ENCODE measurements around the gene ZFX. TPM values are rescaled to one million over a fixed set of nuclear protein-coding genes. Genes with fewer than 3 reads are reported as not detected.

Gene ZFX
- total RNA-seq, 2 experiments from 2014 or later: 44.6 to 46.0 TPM

DNA sequence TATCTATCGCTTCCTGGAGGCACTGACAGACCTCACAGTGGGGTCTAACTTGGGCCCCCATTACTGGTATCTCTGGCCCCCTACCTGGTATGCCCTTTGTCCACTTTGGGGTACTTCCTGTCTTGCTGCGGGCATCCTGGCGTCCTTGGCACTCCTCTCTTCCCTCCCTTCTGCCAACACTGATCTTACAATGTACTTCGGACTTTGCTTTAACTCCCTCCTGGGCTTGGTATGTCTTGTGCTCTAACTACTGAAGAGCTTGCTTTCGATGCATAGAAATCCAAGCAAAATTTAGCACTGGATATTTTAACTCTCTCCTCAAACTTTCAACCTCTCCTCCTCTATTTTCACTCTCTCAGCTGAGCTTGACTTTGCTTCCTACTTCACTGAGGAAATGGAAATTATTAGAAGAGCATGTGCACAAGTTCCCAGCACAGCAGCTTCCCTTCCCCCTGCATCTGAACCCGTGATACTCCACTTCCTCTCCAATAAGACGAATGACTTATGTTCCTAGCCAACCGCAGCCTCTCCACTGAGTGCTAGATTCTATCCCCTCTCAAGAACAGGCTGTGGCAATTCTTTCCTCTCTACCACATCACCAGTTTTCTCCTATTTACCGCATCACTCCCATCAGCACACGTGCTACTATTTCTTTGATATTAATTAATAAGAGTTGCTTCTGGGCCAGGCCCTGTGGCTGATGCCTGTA lies 111.5 kb downstream of the ZFX start:
- Mint-ChIP-seq H3K36me3 (ENCODE audit: low read depth) (no peaks in the 10 kb centered on the region), H3K9me3 (no peaks in the 10 kb centered on the region), H3K4me1 (peaks cover 29% of the 10 kb centered on the region), H3K27me3 (no peaks in the 10 kb centered on the region), H3K4me3 (no peak overlapping the region), H3K27ac (peak overlapping the region; percentile 79)
- peak; percentile 41 for DNase-seq
- ChIA-PET CTCF (interaction anchor here (1.7 to 2.5 kb wide), 2 partner anchors 10 to 17 kb away, joined by 7 read pairs; no protein-coding TSS in a partner anchor), POLR2A (interaction anchor here (0.5 kb wide), 1 partner anchor 181 kb away, joined by 3 read pairs; no protein-coding TSS in a partner anchor)

DNA sequence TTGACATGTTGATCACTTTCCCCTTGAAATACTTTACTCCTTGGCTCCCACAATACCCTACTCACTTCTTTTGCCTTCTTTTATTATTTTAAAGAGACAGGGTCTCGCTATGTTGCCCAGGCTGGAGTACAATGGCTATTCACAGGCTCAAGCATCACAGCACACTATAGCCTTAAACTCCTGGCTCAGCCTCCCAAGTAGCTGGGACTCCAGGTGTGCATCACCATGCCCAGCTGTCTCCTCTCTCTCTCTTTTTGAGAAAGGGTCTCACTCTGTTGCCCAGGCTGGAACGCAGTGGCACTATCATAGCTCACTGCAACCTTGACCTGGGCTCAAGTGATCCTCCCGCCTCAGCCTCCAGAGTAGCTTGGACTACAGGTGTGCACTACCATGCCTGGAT lies 112.8 kb downstream of the ZFX start:
- ChIA-PET POLR2A (no interaction called here), CTCF (interaction anchor here (1.7 kb wide), 1 partner anchor 11 kb away, joined by 7 read pairs; no protein-coding TSS in a partner anchor)
- Mint-ChIP-seq H3K4me1 (peaks cover 29% of the 10 kb centered on the region), H3K36me3 (ENCODE audit: low read depth) (no peaks in the 10 kb centered on the region), H3K27me3 (no peaks in the 10 kb centered on the region), H3K4me3 (no peak overlapping the region), H3K27ac (no peak overlapping the region), H3K9me3 (no peaks in the 10 kb centered on the region)
- no peak for DNase-seq

DNA sequence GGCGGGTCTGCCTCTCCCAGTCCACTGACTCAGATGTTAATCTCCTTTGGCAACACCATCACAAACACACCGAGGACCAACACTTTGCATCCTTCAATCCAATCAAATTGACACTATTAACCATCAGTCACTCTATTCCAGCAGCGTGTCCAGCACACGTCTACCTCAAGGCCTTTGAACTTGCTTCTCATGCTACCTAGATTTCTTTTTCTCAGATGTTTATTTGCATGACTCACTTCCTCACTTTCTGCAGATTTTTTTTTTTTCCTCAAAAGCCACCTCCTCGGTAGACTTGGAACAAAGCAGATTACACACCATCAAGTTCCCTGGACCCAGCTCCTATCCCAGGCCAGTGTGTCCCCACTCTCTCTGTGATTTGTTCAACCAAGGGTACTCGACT lies 114.9 kb downstream of the ZFX start:
- H3K4me3 Mint-ChIP-seq: no peak overlapping the region
- H3K27me3 Mint-ChIP-seq: peaks cover 2% of the 10 kb centered on the region
- H3K9me3 Mint-ChIP-seq: no peaks in the 10 kb centered on the region
- H3K27ac Mint-ChIP-seq: no peak overlapping the region
- no peaks in the 10 kb centered on the region for H3K36me3 Mint-ChIP-seq (ENCODE audit: low read depth)
- no peak for DNase-seq
- POLR2A ChIA-PET: no interaction called here
- CTCF ChIA-PET: interaction anchor here (0.6 kb wide), 1 partner anchor 412 kb away, joined by 3 read pairs; no protein-coding TSS in a partner anchor
- peaks cover 29% of the 10 kb centered on the region for H3K4me1 Mint-ChIP-seq

Other genes with a start within 250 kb of the ZFX start
- 10 to 100 TPM; 26.6 to 28.5 TPM for gene APOO, start 241.8 kb upstream of the ZFX start, total RNA-seq
- gene CXorf58, start 241.7 kb upstream of the ZFX start, total RNA-seq: not detected
- 1 to 10 TPM; 8.6 to 9.6 TPM for gene KLHL15, start 122.5 kb upstream of the ZFX start, total RNA-seq
- 100 to 1,000 TPM; 199 to 209 TPM for gene EIF2S3, start 94.8 kb upstream of the ZFX start, total RNA-seq
- not detected for gene SUPT20HL2, start 164.3 kb downstream of the ZFX start, total RNA-seq
- not detected for gene SUPT20HL1, start 210.9 kb downstream of the ZFX start, total RNA-seq

Measured in activated CD4-positive, alpha-beta T cell treated with anti-CD3 and anti-CD28 coated beads, Interleukin-2, amount 10 ng/mL, durations not matched to agents 7 days and 5 days (primary cell).